NOMO-1 (cell line): ENCODE results near the gene ZNF618.

Source experiments
- DNase-seq, 2 experiments: peaks; one replicate each; lab custom pipeline; 2025; ENCODE audit not compliant: unreplicated experiment in 2 of 2; lab: John Stamatoyannopoulos, UW

Gene ZNF618

DNA sequence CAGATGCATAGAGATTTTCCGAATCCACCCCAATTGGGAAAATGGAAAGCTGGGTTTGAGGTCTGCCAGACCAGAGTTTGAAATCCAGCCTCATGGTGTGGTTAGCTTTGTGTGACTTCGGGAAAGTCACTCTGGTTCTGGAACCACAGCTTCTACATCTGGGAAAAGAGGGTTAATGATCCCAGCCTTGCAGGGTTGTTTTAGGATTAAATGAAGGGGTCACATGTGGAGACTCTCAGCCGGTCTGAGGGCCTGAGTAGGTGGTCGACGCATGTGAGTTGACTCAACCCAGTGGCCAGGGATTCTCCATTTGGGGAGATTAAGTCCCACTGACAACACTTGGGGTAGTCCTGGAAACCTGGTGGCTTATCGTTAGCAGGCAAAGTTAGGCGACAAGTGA is 6.1 kb downstream of the ZNF618 start:
- DNase-seq, result no peak

DNA sequence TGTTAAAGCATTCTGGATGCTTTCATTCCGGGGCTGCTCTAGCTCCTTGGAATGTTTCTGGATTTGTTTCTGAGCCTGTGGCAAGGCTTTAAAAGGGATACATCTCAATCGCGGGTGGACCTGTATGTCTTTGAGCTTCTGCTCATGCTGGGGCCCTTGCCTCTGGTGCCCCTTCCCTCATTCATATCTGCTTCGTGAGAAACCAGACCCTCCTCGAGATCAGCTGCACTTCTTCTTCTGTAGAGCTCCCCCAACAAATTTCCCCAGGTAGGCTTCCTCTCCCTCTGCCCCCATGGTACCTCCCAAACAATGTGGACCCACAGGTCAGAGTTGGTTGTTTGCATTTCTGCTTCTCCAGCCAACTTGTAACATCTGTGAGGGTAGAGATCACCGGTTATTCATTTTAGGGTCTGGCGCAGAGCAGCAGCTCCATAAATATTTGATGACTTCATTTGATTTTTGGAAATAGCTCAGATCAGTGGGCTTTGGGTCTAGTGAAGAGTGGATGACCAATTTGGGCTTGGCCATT is 6.6 kb downstream of the ZNF618 start:
- DNase-seq, result no peak

DNA sequence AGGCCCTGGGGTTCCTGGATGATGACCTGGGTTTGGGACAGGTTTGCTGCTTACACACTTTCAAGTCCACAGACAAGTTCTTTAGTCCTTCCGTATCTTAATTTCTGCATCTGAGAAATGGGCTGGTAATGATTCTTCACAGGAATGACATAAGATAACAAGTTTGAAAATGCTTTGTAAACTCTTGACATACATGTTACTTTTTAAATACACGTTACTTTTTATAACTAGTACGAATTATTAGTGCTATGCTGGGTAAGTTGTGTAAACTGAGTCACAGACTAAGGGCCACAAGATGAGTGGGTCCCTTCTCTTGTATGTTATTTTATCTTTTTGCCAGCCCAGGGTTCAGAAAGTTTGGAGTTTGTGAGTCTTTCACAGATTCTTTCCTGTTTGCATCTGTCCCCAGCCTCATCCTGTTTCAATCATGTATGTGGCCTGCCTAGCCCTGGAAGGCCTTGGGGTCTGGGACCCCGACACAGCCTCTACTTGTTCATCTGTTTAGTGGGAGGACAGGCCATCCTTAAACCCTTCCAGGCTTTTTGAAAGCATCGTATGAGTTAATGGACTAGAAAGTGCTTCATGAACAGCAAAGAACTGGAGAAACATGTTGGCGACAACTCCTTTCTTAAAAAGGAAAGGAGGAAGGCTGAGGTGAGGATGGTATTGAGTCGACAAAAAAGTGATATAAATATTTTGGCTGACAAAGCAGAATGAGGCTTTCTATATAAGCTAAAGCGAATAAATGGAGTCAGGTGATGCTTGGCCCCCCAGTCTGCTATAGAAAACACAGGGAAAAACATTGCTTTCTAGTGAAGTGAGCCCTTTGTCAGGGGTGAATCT is 9.3 kb downstream of the ZNF618 start:
- DNase-seq, result no peak

DNA sequence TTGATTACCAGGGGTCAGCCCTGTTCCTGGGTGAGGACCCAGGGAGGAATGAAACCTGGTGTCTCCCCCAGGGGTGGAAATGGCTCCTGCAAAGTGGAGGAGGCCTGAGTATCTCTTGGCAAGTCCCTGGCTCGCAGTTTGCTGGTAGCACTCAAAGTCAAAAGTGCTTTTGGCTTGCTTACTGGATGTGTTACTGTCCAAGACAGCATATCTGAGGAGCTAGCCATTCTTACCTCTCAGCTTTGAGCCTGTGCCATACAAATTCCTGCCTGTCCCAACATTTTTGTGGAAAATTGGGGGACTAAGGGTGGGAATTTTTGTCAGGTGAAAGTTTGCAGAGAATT is 9.9 kb downstream of the ZNF618 start:
- DNase-seq, result no peak

DNA sequence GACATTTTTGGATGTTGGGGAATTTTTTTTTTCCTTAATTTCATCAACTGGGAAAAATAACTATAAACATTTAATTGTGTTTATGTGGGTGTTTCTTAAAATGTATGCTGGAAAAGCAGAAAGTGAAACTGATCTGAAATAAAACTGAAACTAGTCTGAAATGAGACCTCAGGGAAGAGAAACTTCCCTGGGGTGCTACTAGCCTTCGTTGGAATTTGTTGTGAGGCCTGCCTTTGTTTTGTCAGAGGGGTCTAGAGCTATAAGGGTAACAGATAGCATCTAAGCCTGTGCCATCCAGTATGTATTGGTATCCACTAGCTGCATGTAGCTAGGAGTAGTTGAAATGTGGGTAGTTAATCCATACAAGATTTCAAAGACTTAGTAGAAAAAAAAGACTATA is 10.4 kb downstream of the ZNF618 start:
- DNase-seq, result peak in 1 of 2 experiments; percentile 49

DNA sequence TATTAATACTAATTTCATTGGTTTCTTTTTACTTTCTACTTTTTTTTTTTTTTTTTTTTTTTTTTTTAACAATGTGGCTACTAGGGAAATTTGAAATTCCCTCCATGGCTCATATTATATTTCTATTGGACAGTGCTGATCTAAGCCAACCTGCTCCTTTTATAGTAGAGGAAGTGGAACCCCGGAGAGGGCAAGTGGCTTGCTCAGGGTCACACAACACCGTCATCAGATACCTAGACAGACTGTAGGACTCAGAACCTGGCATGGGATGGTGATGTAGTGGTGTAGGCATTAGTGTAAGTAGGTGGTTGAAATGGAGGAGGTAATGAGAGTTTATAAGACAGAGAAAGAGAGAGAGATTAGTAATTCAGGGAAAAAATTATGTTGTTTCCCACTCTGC is 10.8 kb downstream of the ZNF618 start:
- no peak for DNase-seq

DNA sequence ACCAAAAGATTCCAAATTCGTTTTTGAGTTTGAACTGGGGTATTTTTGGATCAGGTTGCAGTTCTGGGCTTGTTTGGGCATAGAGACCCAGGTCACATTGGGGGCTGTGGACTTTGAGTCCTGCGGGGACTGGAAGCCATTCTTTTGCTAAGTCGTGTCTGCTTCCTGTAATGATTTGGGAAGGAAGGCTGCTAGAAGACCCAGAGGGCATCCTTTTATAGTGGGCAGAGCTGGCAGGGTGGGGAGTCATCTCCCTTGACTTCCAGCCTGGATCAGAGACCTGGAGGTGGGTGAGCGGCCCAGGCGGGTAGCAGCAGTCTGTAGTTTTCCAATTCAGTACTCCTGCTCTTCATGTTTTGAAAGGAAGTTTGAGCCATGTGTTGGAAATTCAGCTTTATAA is 11.3 kb downstream of the ZNF618 start:
- DNase-seq, result no peak

DNA sequence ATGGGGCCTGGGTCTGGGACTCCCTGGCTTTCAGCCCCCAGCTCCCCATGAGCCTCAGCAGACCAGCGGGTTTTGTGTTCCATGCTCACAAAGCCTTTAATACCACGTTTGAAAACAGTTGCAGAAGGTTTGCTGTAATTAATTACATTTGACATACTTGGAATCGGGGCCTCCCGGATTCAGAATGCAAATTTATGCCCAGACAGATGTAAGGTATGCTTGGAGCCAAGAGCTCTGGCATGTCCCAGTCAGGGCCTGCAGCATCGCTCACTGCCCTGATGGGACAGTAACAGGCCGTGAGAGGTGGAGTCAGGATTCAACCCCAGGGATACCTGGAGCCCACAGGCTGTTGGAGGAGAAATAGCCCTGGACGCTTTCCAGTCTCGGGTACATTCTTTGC is 12.2 kb downstream of the ZNF618 start:
- no peak for DNase-seq

DNA sequence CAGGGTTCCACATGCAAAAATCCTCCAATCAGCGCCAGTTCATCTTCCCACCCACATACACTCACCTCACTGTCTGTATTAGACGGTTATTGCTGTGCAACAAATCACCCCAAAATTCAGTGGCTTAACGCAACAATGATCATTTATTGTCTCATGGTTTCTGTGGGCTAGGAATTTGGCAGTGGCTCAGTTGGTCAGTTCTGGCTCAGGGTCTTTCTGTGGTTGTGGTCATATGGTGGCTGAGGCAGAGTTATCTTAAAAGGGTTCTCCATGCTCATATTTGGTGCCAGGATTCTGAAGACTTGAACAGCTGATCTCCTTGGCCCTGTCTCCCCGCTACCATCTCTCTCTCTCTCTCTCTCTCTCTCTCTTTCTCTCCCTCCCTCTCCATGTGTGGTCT is 12.9 kb downstream of the ZNF618 start:
- no peak for DNase-seq

DNA sequence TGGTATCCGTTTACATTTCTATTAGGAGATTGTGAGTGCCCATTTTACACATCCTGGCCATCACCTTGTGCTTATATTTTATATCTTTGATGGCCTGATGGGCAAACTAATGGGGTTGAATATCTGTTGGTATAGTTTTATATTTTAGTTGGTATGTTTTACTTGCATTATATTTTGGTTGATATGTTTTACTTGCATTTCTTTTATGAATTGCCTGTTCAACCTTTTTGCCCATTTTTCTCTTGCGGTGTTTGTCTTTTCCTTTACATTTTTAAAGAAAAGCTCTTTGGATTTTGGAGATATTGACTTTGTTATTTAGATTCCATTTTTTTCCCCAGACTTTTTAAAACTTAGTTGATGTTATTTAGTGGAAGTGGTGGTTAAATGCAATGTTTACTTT is 14.6 kb downstream of the ZNF618 start:
- no peak for DNase-seq

DNA sequence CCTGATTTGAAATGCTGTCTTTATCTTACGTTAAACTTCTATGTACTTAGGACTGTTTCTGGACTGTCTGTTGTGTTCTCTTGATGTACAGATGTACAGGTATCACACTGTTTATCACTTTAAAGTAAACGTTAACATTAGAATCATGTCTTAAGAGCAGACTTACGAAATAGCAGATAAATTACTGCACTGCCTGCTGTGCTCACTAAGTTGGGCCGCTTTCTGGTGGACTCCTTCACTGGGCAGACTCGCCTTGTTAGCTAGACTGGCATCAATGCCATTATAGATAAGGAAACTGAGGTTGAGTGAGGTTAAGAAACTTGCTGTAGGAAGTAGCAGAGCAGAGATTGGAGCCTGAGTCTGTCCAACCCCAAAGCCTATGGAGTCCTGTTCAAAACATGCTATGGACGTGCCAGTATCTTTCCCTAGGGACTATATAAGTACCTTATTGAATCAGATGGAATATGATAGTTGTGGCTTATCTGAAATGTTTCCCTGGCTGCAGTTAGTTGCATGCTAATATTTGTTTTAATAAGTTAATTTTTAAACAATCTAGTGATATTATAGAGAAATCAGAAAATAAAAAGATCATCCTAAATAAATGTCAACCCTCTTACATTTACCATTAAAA is 16.9 kb downstream of the ZNF618 start:
- no peak for DNase-seq

DNA sequence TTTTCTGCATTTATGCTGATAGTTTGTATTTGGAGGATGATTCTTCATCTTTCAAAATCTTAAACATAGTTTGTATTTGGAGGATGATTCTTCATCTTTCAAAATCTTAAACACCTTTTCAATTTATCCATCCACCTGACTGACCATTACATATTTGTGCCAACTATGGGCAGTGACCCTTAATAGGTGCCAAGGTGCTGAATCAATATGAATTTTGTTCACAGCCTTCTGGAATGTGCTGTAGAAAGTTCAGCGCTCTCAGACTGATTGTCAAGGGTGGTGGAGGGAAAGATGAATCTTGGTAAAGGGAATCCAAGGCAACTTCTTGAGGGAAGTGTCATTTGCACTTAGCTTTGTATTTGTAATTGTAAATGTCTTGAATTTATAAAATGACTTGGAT is 18.1 kb downstream of the ZNF618 start:
- no peak for DNase-seq

DNA sequence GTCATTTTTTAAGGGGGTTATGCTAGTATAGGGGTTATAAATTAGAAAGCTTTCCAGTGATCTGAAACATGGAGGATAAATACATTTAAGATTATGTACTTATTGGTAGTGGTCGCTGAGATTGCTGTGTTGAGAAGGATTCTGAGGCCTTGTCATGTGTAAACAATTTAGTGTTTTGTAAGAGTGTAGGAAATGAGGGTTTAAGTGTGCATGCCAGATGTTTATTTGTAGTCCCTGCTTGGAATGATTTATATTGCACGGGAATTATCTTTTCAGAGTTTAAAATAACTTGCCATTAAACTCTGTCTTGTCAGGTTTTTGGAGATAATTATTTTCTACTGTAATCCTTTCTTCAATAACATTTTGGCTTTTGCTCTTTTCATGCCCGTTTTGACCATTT is 19.4 kb downstream of the ZNF618 start:
- no peak for DNase-seq

DNA sequence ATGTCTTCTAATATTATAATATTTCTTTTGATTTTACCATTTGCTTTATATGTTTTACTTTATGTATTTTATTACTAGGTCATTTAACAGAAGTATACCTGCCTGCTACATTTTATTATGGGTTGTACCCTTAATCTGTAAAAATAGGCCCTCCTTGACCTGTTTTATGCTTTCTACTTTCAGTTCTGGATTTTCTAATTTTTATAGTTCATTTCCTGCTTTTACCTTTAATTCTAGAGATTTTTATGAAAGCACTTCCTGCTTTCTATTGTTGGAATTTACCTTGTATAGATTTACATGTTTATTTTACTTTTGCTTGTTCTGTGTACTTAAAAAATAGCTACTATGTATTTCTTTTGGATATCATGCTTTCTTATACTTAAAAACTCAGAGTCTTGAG is 20.6 kb downstream of the ZNF618 start:
- peak in 1 of 2 experiments; percentile 29 for DNase-seq

DNA sequence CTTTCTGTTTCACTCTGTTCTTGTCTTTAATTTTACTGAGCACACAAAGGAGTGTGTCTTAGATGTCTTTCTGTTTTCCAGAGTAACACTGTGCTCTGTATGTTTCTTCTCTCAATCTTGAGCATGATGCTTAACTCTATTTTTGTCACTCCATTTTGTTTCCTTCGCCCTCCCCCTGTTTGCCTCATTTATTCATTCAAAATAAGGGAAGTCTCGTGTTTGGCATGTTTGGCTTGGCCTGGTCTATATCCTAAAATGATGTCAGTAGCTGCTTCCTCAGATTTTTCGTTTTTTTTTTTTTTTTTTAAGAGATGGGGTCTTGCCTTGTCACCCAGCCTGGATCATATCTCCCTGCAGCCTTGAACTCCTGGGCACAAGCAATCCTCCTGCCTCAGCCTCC is 22.0 kb downstream of the ZNF618 start:
- DNase-seq, result no peak

DNA sequence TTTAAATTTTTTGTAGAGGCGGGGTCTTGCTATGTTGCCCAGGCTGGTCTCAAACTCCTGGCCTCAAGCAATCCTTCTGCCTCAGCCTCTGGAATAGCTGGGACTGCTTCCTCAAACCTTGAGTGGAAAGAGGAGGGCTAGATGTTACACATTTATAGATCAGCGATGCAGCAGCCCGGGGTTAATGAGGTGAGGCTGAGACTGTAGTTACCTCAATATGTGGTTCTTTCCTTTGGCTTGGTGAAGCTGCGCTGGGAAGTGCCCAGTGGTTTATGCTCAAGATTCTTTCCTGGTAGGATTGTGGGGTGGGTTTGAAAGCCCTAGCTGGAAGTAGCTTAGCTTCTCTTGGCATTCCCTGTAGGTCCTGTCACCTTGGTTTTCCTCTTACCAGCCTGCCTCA is 22.5 kb downstream of the ZNF618 start:
- no peak for DNase-seq

DNA sequence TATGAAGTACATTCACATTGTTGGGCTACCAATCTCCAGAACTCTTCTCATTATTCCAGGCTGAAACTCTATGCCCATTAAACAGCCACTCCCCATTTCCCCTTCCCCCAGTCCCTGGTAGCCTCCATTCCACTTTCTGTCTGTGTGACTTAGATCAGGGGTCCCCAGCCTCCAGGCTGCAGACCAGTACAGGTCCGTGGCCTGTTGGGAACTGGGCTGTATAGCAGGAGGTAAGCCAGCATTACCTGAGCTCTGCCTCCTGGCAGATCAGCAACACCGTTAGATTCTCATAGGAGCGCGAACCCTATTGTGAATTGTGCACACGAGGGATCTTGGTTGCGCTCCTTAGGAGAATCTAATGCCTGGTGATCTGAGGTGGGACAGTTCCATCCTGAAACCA is 23.1 kb downstream of the ZNF618 start:
- no peak for DNase-seq

DNA sequence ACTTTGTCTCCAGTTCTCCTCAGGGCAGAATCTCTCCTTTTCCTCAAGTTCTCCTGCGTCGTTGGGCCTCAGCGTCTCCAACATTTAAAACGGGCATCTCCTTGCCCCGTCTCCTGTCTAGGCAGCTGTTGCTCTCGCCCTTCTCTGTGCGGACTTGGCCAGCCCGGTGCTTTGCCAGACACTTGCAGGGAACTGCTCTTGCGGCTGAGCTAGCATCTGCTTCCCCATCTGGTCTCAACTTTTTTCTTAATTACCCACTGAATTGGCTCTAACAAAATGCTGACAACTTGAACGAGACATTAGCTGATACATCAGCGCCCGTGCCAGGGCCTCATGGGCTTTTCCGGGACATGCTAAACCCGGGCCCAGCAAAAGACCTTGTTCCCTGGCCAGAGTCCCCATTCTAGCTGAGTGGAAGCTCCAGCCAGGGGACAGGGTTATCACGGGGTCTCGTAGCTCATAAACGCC is 25.1 kb downstream of the ZNF618 start:
- no peak for DNase-seq

DNA sequence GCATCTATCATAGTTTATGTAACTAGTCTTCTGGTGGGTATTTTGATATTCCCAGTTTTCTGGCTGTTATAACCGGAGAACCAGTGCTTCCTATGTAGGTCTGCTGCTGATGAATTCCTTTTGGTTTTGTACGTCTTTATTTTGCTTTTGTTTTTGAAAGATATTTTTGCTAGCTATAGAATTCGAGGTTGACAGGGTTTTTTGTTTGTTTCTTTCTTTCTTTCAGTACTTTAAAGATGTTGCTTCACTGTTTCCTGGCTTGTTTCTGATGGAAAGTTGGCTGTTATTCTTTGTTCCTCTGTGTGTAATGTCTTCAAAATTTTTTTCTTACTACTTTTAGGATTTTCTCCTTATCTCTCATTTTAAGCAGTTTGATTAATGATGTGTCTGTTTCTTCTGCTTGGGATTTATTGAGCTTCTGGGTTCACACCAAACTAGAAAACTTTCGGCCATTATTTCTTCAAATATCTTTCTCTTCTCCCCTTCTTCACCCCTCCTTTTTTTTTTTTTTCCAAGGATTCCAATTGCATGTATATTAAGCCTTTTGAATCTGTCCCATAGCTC is 27.5 kb downstream of the ZNF618 start:
- no peak for DNase-seq

DNA sequence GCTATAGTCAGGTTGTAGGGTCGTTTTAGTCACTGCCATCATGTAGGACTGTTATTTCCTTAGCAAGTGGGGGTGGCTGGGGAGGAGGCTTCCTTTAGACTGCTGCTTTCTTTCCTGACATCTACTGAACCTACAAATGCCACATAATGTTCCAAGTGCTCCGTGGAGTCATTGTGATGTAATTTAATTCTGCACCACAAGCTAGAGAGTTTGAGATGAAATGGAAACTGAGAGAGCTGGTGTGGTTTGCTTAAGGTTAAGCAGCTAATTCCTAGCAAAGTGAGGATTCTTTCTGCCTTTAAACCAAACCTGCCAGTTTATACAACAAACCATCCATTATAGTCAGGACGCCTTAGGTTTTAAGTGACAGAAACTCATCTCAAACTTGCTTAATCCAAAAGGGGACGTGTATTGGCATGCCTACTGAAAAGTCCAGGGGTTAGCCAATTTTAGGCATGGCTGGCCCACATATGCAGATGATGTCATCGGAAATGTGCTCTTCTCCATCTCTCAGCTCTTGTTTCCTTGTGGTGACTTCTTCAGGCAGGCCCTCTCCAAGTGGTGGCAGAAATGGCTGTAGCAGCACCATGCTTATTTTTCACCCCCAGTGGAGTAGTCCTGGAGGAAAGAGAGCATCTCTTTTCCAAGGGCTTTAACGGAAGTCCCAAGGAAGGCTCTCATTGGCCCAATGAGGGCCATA is 30.5 kb downstream of the ZNF618 start:
- DNase-seq, result peak in 1 of 2 experiments; percentile 12

DNA sequence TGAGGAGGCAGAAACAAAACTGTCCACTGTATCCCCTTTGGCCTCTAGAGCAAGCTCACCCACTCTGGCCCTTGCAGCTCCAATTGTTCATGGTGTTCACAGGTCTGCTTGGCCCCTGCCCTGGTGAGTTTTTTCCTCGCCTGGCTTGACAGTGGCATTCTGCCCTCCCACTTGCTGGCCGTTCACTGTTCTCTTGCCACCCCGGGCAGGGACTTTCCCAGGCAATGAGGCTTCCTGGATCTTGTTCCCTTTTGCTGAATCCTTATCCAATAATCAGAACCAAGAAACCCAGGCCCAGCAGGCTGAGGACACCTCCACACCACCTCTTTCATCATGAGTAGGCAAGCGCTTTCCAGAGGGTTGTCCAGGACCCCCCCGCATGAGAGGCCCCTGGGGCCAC is 31.2 kb downstream of the ZNF618 start:
- no peak for DNase-seq
